SU-DHL-6 (cell line): Measurements from ENCODE around the gene PTPRN2.

Experiments
- EZH2phosphoT487 ChIP-seq: fragments of 200-600 bp; sonication (generic), shearing (Covaris generic); conservative IDR thresholded peaks from 2 replicates; pipeline ENCODE4 v1.6.1; 2018; ENCODE audit warnings: mild to moderate bottlenecking, antibody characterized with exemption, low read length, moderate library complexity, mixed read lengths
- TF ChIP-seq, protein P1 (sequence below): fragments of 200-600 bp; sonication (generic); IDR thresholded peaks from one replicate; pipeline ENCODE4 v1.5.1; 2017; ENCODE audit warnings: antibody characterized with exemption, mild to moderate bottlenecking, low read length, moderate library complexity; ENCODE audit not compliant: insufficient read depth, poor library complexity, severe bottlenecking

DNA sequence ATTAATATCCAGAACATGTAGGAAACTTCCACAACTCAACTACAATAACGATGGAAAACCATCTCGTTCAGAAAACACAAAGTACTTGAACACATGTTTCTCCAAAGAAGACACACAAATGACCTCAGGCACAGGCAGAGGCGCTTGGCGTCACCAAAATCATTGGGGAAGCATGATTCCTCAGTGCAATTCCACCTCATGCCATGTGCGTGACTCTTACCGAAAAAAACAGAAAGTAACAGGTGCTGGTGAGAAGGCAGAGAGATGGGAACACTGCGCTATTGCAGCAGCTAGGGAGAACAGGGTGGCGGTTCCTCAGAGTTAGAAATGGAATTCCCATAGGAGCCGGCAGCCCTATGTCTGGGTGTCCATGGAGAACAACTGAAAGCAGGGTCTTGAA, 860.9 kb downstream of the PTPRN2 start:
- TF ChIP-seq, protein P1, sequence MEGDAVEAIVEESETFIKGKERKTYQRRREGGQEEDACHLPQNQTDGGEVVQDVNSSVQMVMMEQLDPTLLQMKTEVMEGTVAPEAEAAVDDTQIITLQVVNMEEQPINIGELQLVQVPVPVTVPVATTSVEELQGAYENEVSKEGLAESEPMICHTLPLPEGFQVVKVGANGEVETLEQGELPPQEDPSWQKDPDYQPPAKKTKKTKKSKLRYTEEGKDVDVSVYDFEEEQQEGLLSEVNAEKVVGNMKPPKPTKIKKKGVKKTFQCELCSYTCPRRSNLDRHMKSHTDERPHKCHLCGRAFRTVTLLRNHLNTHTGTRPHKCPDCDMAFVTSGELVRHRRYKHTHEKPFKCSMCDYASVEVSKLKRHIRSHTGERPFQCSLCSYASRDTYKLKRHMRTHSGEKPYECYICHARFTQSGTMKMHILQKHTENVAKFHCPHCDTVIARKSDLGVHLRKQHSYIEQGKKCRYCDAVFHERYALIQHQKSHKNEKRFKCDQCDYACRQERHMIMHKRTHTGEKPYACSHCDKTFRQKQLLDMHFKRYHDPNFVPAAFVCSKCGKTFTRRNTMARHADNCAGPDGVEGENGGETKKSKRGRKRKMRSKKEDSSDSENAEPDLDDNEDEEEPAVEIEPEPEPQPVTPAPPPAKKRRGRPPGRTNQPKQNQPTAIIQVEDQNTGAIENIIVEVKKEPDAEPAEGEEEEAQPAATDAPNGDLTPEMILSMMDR, result no peak
- TF ChIP-seq EZH2phosphoT487, result no peak
